Limb (tissue), 2 donors: ENCODE measurements around the gene MMP25.
"Not testable (repeated sequence)": the region's sequence is repeated elsewhere in the genome, so short reads cannot be mapped to it uniquely, and the experiment has no call there.

Experiments used
- DNase-seq, 2 donors: peaks; one replicate each; pipeline ENCODE4 v3.0.0-alpha.2; 2016; ENCODE audit errors: extremely low spot score in 2 of 2

Gene MMP25

GRCh38 chr16:3072148-3072547 lies 25.8 kb downstream of the MMP25 start:
- DNase-seq, result not testable (repeated sequence)

- DNase-seq, result not testable (repeated sequence)
These were observed 26.4 kb downstream of the MMP25 start for GRCh38 chr16:3072576-3073263.

GRCh38 chr16:3073448-3073847 lies 27.1 kb downstream of the MMP25 start:
- no peak for DNase-seq

- no peak for DNase-seq
These were observed 28.6 kb downstream of the MMP25 start for GRCh38 chr16:3074860-3075522.

- no peak for DNase-seq
These were observed 29.2 kb downstream of the MMP25 start for GRCh38 chr16:3075523-3075915.

GRCh38 chr16:3075946-3076345 lies 29.6 kb downstream of the MMP25 start:
- DNase-seq, result not testable (repeated sequence)

DNA sequence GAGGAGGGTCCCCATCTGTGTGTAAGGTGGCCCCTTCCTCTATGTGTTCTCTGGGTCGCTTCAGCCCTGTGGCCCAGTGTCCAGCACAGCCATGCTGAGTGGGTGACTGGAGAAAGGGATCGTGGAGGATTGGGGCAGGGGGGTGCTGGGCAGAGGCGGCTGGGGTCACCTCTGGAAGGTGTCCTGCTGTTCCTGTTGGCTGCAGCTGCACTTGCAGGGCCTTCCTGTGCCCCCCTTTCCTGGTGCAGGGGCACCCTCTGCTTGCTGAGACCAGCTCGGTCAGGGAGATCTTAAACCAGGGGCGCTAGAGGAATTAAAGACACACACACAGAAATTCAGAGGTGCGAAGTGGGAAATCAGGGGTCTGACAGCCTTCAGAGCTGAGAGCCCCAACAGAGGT lies 30.2 kb downstream of the MMP25 start:
- no peak for DNase-seq

- no peak for DNase-seq
These were observed 33.7 kb downstream of the MMP25 start for GRCh38 chr16:3080024-3080423.

GRCh38 chr16:3081957-3082356 lies 35.6 kb downstream of the MMP25 start:
- DNase-seq, result not testable (repeated sequence)

DNA sequence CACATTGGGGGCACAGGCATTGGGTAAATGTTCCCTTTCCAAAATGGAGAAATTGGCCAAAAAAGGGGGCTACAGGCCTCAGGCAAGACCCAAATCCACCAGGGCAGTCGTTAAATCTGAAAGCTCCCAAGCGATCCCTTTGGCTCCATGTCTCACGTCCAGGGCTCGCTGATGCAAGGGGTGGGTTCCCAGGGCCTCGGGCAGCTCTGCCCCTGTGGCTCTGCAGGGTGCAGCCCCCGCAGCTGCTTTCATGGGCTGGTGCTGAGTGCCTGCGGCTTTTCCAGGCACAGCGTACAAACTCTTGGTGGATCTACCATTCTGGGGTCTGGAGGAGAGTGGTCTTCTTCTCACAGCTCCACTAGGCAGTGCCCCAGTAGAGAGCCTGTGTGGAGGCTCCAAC lies 37.0 kb downstream of the MMP25 start:
- not testable (repeated sequence) for DNase-seq

GRCh38 chr16:3084491-3084890 lies 38.1 kb downstream of the MMP25 start:
- no peak for DNase-seq

GRCh38 chr16:3084969-3085670 lies 38.8 kb downstream of the MMP25 start:
- DNase-seq, result no peak

GRCh38 chr16:3085868-3086595 lies 39.7 kb downstream of the MMP25 start:
- no peak for DNase-seq

DNA sequence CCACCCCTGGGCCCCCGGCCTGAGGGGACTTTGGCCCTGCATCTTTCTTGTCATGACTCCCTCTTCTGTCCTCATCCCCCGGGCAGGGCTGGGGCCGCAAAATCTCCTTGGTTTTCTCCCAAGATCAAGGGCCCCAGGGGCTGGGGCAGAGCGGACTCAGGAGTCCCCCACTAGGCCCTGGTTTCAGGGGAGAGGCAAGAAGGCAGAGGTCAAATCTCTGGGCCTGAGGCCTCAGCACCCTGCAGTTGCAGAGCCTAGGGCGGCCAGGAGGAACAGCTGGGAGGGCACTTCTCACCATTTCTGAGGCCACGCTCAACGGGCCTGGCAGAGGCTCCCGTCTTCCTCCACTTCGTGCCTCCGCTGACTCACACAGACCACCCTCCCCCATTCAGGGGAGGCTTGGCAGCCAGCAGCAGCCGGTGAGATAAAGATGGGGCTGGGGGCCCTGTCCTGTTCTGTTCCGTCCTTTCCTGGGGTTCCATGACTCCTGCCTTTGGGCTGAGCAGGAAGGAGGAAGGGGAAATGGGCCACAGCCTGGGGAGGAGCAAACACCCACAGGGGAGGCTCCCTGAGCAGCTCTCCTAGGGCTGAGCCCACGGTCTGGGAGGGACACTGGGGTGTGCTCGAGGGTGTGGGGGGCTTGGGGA lies 40.4 kb downstream of the MMP25 start:
- no peak for DNase-seq

DNA sequence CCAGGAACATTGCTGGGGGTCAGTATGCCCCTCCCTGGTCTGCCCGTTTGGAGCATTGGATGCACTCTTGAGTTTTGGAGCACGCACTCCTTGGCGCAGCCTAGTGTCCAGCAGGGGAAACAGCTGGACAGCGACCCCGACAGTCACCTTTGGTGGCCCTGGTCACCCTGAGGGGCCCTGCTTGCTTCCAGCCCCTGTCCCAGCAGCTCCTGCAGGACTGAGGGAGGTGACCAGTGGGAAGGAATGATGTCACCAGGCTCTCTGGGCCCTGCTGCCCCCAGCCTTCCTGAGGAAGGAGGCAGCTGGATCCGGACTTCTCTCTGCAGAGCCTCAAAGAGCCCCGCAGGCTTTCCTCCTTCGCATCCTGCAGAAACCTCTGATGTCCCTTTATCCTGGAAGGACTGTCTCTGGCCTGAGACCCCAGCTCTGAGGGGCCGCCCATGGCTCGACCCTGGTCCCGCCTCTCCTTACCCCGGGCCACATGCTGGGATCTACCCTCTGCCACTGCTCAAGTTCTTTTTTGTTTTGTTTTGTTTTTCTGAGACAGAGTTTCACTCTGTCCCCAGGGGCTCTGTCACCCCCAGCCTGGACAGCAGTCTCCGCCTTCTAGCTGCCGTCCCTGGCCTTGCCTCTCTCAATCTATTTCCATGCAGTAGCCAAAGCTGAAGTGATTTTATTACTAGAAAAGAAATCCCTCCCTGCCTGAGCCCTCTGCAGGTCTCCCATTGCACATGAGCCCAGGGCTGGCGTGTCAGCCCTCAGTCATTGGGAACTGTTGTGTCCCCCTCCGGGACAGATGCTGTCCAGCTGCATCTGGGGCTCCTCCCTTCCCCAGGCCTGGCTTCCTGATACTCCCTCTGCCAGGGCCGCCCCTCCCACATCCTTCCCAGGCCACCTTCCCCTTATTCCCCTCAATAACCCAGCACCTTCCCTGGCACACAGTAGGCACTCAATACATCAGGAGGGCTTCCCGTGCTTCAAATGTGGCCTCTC lies 41.2 kb downstream of the MMP25 start:
- no peak for DNase-seq

DNA sequence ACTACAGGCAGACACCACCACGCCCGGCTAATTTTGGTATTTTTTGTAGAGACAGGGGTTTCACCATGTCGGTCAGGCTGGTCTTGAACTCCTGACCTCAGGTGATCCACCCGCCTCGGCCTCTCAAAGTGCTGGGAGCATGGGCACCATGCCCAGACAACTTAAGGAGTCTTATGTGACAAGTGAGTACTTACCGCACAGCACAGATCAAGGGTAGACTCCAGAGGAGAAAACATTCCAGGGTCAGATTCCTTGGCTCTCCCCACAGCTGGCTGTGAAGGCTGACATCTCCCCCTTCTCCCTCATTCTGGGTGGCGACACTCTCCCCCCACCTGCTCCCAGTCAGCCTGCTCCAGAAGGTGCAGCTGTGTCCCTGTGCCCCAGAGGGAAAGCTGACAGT lies 42.1 kb downstream of the MMP25 start:
- no peak for DNase-seq

DNA sequence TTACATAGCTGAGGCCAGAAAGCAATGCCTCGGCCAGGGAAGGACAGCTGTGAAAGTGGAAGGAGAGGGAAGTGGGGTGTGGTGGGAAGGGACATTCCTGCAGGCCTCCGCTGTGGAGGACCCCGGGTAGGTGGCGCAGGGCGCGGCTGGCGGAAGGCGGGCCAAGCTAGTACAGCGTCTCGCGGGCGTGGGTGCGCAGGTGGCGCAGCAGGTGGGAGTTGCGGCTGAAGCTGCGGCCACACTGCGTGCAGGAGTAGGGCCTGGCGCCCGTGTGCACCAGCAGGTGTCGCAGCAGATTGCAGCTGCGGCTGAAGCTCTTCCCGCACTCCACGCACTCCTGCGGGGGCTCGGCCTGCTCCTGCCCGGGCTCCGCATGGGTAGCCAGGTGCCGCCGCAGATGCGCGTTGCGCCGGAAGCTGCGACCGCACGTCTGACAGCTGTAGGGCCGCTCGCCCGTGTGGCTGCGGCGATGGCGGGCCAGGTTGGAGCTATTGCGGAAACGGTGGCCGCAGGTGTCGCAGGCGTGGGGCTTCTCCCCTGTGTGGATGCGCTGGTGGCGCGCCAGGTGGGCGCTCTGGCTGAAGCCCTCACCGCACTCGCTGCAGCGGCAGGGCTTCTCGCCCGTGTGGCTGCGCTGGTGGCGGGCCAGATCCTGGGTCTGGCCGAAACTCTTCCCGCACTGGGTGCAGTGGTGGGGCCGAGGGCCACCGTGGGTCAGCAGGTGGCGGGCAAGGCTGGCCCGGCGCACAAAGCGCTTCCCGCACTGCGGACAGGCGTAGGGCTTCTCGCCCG lies 42.8 kb downstream of the MMP25 start:
- DNase-seq, result no peak

GRCh38 chr16:3089717-3090592 lies 43.6 kb downstream of the MMP25 start:
- DNase-seq, result no peak
